ENCODE results near the gene MLLT6. TPM values are rescaled to one million over a fixed set of nuclear protein-coding genes. Genes with fewer than 3 reads are reported as not detected.

MLLT6 gene
- polyA plus RNA-seq, 2 donors = 20.9 to 66.1 TPM

DNA sequence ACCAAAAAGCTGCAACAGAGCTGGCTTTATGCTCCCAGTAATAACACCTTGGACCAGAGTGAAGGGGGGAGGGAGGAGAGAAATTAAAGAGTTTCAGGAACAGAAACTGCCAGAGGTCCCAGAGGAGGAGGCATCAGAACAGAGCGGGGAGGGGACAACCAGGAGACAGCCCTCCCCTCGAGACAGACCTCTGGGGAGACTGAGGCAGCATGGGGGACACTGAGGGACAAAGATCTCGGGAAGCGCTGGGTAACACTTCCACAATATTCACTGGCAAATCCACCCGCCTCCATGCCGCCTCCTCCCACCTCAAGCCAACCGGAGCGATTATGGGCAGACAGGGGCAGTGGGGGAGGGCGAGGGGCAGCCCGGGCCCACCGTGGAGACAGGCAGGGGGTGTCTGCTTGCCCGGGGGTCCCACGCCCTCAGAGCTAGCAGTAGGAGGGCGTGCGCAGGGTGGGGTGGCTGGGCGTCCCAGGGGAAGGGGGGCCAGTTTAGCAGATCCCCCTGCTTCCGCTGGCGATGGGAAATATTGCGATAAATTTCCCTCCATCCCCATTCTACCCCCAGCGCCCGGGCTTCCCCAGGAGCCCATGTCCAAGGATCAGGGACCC lies 41.9 kb downstream of the MLLT6 start:
- H3K27ac ChIP-seq (ENCODE audit: low read depth in 2 of 2, low read length in 1 of 2) = peak overlapping the region; percentile 3 to 38
- peaks cover 0 to 19% of the 10 kb centered on the region in 2 donors for H3K4me1 ChIP-seq (ENCODE audit: control insufficient read depth in 2 of 2, insufficient read depth in 2 of 2, low read length in 1 of 2)
- no peaks in the 10 kb centered on the region for H3K27me3 ChIP-seq (ENCODE audit: control insufficient read depth in 1 of 2, insufficient read depth in 2 of 2, low read length in 2 of 2)
- peaks cover 0 to 2% of the 10 kb centered on the region in 2 donors for H3K36me3 ChIP-seq (ENCODE audit: control insufficient read depth in 2 of 2, insufficient read depth in 2 of 2, low read length in 1 of 2)
- 4% methylated on average over 16 to 21 of the region's 21 CpGs for WGBS, 2 donors
- no peaks in the 10 kb centered on the region for H3K9me3 ChIP-seq (ENCODE audit: control insufficient read depth in 2 of 2, insufficient read depth in 1 of 2, low read depth in 1 of 2, low read length in 1 of 2)
- H3K4me3 ChIP-seq (ENCODE audit: low read depth in 1 of 2, low read length in 2 of 2) = peak overlapping the region; percentile 72 to 75

DNA sequence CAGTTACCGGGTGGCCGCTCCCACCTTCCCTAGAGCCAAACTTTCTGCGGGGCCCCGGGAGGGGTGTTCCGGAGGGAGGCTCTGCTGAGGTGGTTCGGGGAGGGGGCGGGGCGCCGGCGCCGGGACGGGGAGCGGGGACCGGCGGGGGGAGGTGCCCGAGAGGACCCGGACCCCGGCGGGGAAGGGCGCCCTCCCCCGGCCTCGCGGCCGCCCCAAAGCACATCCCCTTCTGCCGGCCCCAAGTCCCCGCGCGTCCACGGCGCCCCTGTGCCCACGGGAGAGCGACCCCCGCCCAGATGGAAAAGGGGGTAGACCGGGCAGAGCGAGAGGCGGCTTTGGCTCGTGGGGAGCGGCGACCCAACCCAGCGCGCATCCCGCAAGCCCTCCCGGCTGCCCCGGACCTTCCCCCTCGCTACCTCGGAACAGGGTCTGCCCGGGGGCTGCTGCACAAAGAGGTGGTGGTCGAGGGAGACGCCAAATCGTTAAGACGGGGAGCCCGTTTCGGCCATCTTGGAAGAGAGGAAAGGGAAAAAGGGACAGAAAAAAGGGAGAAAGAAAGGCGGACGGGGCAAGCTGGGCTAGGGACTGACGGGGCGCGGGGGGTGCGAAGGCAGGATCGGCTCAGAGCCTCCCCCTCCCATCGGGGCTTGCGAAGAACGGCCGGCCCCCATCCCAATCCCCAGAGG lies 42.5 kb downstream of the MLLT6 start:
- 1% methylated on average over 40 to 64 of the region's 64 CpGs for WGBS, 2 donors
- peaks cover 0 to 14% of the 10 kb centered on the region in 2 donors for H3K4me1 ChIP-seq (ENCODE audit: control insufficient read depth in 2 of 2, insufficient read depth in 2 of 2, low read length in 1 of 2)

DNA sequence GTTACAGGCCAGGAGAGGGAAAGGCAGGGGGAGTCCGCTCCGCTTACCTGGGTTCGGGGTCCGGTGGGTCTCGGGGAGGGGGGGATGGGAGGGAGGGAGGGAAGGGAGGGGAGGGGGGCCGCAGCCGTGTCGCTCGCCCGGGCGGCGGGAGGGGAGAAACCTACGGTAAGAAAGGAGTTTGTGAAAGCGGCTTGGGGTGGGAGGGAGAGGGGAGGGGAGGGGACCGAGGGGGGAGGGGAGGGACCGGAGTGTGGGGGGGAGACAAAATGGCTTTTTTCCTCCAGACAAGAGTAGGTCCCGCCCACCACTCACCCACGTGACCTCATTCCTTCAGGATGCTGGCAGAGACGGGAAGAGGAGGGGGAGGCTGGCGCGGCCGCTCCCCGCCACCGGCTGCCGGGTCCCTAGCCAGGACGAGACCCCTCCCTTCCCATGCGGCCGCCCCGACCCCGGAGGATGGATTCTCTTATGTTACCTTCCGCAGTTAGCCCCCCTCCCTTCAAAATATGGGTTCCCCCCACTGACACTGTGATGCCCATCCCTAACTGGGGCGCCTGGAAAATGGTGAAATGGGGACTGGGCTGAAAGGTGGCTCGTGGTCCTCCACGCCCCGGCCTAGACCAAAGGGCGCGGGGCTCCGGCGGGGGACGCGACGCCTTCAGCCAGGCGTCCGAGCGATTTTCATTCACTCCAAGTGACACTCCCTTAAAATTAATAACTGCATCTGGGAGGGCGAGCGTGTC lies 43.2 kb downstream of the MLLT6 start, which contains the start of gene PCGF2:
Gene PCGF2 (minus strand): TSS at position 188 of the 743 bp plus-strand sequence. CDS start 7,934 bp downstream, outside the sequence.
- H3K36me3 ChIP-seq (ENCODE audit: control insufficient read depth in 2 of 2, insufficient read depth in 2 of 2, low read length in 1 of 2) = peaks cover 0 to 2% of the 10 kb centered on the region in 2 donors
- H3K4me1 ChIP-seq (ENCODE audit: control insufficient read depth in 2 of 2, insufficient read depth in 2 of 2, low read length in 1 of 2) = peaks cover 0 to 12% of the 10 kb centered on the region in 2 donors
- WGBS, 2 donors = 1% methylated on average over 33 to 47 of the region's 47 CpGs
- H3K4me3 ChIP-seq (ENCODE audit: low read depth in 1 of 2, low read length in 2 of 2) = peak within 1 kb of the TSS; percentile 72 to 75
- no peaks in the 10 kb centered on the region for H3K9me3 ChIP-seq (ENCODE audit: control insufficient read depth in 2 of 2, insufficient read depth in 1 of 2, low read depth in 1 of 2, low read length in 1 of 2)
- peak within 1 kb of the TSS; percentile 86 for H3K27ac ChIP-seq (ENCODE audit: low read depth in 2 of 2, low read length in 1 of 2)
- no peaks in the 10 kb centered on the region for H3K27me3 ChIP-seq (ENCODE audit: control insufficient read depth in 1 of 2, insufficient read depth in 2 of 2, low read length in 2 of 2)

More for the DNA sequence above, 42.5 kb downstream of the MLLT6 start:
- Histone ChIP-seq H3K9me3 (ENCODE audit: control insufficient read depth in 2 of 2, insufficient read depth in 1 of 2, low read depth in 1 of 2, low read length in 1 of 2) (no peaks in the 10 kb centered on the region), H3K27me3 (ENCODE audit: control insufficient read depth in 1 of 2, insufficient read depth in 2 of 2, low read length in 2 of 2) (no peaks in the 10 kb centered on the region), H3K27ac (ENCODE audit: low read depth in 2 of 2, low read length in 1 of 2) (peak overlapping the region; percentile 72 to 86), H3K36me3 (ENCODE audit: control insufficient read depth in 2 of 2, insufficient read depth in 2 of 2, low read length in 1 of 2) (peaks cover 0 to 2% of the 10 kb centered on the region in 2 donors), H3K4me3 (ENCODE audit: low read depth in 1 of 2, low read length in 2 of 2) (peak overlapping the region; percentile 72 to 75)

DNA sequence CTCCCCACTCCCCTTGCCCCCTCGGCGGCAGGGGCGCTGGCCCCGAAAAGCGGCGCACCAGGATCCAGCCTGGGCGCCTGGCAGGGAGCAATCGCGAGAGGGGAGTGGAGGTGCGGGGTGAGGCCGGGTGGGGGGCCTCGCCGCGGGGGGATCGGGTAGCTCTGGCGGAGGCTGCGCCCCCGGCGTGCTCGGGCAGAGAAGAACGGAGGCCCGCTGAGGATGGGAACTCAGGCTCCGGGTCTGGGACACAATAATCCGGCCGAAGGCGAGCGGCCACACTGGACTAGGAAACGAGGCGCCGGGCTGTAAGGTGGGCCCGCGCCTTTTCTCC lies 43.8 kb downstream of the MLLT6 start:
- Histone ChIP-seq H3K27me3 (ENCODE audit: control insufficient read depth in 1 of 2, insufficient read depth in 2 of 2, low read length in 2 of 2) (no peaks in the 10 kb centered on the region), H3K4me3 (ENCODE audit: low read depth in 1 of 2, low read length in 2 of 2) (peak overlapping the region; percentile 65 to 72), H3K36me3 (ENCODE audit: control insufficient read depth in 2 of 2, insufficient read depth in 2 of 2, low read length in 1 of 2) (peaks cover 0 to 1% of the 10 kb centered on the region in 2 donors), H3K27ac (ENCODE audit: low read depth in 2 of 2, low read length in 1 of 2) (peak overlapping the region; percentile 86), H3K9me3 (ENCODE audit: control insufficient read depth in 2 of 2, insufficient read depth in 1 of 2, low read depth in 1 of 2, low read length in 1 of 2) (no peaks in the 10 kb centered on the region), H3K4me1 (ENCODE audit: control insufficient read depth in 2 of 2, insufficient read depth in 2 of 2, low read length in 1 of 2) (peaks cover 0 to 12% of the 10 kb centered on the region in 2 donors)
- 0 to 1% methylated on average over 32 of the region's 32 CpGs for WGBS, 2 donors

DNA sequence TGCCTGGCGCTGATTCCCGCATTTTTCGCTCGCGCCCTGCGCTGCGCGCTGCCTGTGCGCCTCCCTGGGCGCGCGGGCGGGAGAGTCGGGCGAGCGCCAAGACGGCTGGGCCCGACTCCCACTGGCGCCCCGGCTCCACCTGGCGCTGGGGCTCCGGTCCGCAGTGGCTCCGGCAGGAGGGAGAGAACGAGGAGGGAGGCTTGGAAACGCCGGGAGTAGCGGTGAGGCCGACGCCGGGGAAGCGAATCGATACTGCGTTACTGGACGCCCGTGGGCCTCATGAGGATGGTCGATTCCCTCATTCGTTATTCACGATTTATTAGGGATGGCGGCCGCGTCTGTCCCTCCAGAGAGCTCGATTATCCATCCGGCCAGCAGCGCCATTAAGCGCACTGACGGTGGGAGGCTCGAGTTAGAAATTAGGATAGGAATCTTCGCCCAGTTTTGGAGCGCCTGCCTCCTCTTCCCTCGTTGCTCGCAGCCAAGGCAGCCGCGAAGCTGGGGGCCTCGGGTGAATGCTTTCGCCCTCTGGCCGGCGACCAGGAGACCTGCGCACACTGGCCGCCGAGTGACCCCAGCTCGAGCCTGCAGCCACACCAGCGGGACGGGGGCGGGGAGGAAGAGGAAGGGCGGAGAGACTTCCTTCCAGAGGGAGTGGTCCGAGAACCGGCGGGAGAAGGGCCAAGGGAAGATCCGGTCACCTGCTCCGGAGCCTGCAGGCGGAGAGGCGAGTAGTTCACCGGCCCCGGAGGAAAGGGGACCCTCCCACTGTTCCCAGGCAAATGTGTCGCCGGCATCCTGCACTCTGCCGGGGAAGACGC lies 44.4 kb downstream of the MLLT6 start:
- Histone ChIP-seq H3K4me1 (ENCODE audit: control insufficient read depth in 2 of 2, insufficient read depth in 2 of 2, low read length in 1 of 2) (peaks cover 0 to 14% of the 10 kb centered on the region in 2 donors), H3K36me3 (ENCODE audit: control insufficient read depth in 2 of 2, insufficient read depth in 2 of 2, low read length in 1 of 2) (peaks cover 0 to under 1% of the 10 kb centered on the region in 2 donors), H3K27ac (ENCODE audit: low read depth in 2 of 2, low read length in 1 of 2) (peak overlapping the region; percentile 86), H3K27me3 (ENCODE audit: control insufficient read depth in 1 of 2, insufficient read depth in 2 of 2, low read length in 2 of 2) (no peaks in the 10 kb centered on the region), H3K9me3 (ENCODE audit: control insufficient read depth in 2 of 2, insufficient read depth in 1 of 2, low read depth in 1 of 2, low read length in 1 of 2) (no peaks in the 10 kb centered on the region), H3K4me3 (ENCODE audit: low read depth in 1 of 2, low read length in 2 of 2) (peak overlapping the region; percentile 65 to 72)
- 0 to 1% methylated on average over 79 of the region's 79 CpGs for WGBS, 2 donors

DNA sequence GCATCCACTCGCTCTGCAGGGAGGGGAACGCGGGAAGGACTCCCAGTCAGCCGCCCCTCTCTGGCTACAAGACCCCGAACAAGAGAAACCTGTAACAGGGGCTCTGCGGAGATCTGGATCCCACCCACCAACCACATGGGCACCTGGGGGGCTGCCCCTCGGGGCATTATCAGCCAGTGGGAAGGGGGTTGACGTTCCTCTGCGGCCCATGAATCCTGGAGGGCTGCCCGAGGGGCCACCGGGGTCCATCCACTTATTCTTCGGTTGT lies 44.9 kb downstream of the MLLT6 start:
- Histone ChIP-seq H3K4me1 (ENCODE audit: control insufficient read depth in 2 of 2, insufficient read depth in 2 of 2, low read length in 1 of 2) (peaks cover 0 to 14% of the 10 kb centered on the region in 2 donors), H3K27me3 (ENCODE audit: control insufficient read depth in 1 of 2, insufficient read depth in 2 of 2, low read length in 2 of 2) (no peaks in the 10 kb centered on the region), H3K27ac (ENCODE audit: low read depth in 2 of 2, low read length in 1 of 2) (peak overlapping the region; percentile 86), H3K36me3 (ENCODE audit: control insufficient read depth in 2 of 2, insufficient read depth in 2 of 2, low read length in 1 of 2) (peaks cover 0 to 3% of the 10 kb centered on the region in 2 donors), H3K9me3 (ENCODE audit: control insufficient read depth in 2 of 2, insufficient read depth in 1 of 2, low read depth in 1 of 2, low read length in 1 of 2) (no peaks in the 10 kb centered on the region), H3K4me3 (ENCODE audit: low read depth in 1 of 2, low read length in 2 of 2) (peak overlapping the region; percentile 65 to 72)
- 7 to 9% methylated on average over 12 of the region's 12 CpGs for WGBS, 2 donors

DNA sequence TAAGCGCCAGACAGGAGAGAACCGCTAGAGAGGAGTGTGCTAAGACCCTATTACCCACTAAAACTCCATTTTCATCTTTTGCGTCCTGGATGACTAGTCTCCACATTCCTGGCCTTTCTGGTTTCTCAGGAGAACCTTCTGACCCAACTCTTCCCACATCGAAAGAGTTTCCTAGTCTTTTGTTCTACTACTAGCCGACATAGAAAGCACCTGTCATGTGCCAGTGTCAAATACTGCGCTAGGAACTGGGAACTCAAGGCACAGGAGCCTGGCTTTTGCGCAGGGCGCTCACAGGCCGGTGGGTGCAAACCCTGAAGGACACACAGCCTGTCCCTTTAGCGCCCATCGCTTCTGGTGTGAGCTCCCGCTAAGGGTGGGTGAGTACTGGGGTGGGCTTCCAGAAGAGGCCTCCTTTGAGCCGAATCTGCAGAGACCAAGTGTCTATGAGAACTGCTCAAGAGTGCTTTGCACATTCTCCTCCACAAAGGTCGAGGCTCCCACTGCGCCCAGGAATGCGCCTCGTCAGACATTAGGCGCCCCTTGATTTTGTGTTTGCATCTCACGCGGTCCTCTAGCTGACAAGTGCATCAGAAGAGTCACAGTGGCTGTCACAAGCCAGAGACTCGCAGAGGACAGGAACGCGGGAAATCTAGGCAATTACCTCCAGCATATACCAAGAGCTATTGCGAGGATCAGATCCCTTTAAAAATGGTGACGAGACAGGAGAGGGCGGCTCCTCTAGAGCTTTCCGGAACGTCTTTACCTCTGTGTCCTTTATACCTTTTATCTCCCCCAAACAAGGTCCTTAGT lies 45.4 kb downstream of the MLLT6 start:
- no peaks in the 10 kb centered on the region for H3K27me3 ChIP-seq (ENCODE audit: control insufficient read depth in 1 of 2, insufficient read depth in 2 of 2, low read length in 2 of 2)
- no peaks in the 10 kb centered on the region for H3K9me3 ChIP-seq (ENCODE audit: control insufficient read depth in 2 of 2, insufficient read depth in 1 of 2, low read depth in 1 of 2, low read length in 1 of 2)
- H3K4me3 ChIP-seq (ENCODE audit: low read depth in 1 of 2, low read length in 2 of 2) = peak overlapping the region; percentile 65 to 72
- peak overlapping the region; percentile 86 for H3K27ac ChIP-seq (ENCODE audit: low read depth in 2 of 2, low read length in 1 of 2)
- H3K36me3 ChIP-seq (ENCODE audit: control insufficient read depth in 2 of 2, insufficient read depth in 2 of 2, low read length in 1 of 2) = peaks cover 0 to 3% of the 10 kb centered on the region in 2 donors
- peaks cover 0 to 14% of the 10 kb centered on the region in 2 donors for H3K4me1 ChIP-seq (ENCODE audit: control insufficient read depth in 2 of 2, insufficient read depth in 2 of 2, low read length in 1 of 2)
- 32 to 36% methylated on average over 28 of the region's 28 CpGs for WGBS, 2 donors

DNA sequence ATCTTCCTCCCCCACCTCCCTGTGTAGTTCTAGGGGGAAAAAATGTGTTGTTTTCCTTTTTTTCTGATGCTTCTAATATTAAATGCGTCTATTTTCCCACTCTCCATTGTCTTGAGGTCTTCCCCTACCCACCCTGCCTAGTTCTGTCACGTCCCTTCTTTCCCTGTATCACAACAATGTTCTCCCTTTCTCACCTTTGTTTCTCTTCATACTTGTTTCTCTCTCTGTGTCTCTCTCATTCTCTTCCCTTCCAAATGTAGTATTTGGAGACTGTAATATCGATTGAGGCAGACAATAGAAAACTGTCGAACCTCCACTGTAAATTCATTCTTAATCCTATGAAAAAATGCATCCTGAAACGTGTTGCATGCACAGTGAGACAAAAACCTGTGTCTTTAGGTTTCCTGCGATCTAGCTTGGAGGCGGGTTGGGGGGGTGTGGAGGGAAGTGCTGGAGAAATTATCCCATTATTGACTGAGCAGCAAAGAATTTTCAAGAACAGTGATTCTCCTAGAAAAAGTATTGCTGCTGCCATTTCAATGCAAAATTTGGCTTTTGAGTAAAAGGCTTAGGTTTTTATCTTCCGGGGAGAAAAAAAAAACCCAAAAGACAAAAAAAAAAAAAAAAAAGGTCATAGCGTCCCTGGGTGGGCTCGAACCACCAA lies 46.2 kb downstream of the MLLT6 start:
- Histone ChIP-seq H3K27me3 (ENCODE audit: control insufficient read depth in 1 of 2, insufficient read depth in 2 of 2, low read length in 2 of 2) (no peaks in the 10 kb centered on the region), H3K36me3 (ENCODE audit: control insufficient read depth in 2 of 2, insufficient read depth in 2 of 2, low read length in 1 of 2) (peaks cover 3% of the 10 kb centered on the region in 2 donors), H3K27ac (ENCODE audit: low read depth in 2 of 2, low read length in 1 of 2) (peak overlapping the region; percentile 24 to 86), H3K4me1 (ENCODE audit: control insufficient read depth in 2 of 2, insufficient read depth in 2 of 2, low read length in 1 of 2) (peaks cover 0 to 9% of the 10 kb centered on the region in 2 donors), H3K4me3 (ENCODE audit: low read depth in 1 of 2, low read length in 2 of 2) (peak overlapping the region; percentile 24 to 88), H3K9me3 (ENCODE audit: control insufficient read depth in 2 of 2, insufficient read depth in 1 of 2, low read depth in 1 of 2, low read length in 1 of 2) (no peaks in the 10 kb centered on the region)
- 5% methylated on average over 10 of the region's 10 CpGs for WGBS, 2 donors

Measured in esophagus (tissue), 2 donors.